ENCODE measurements around the gene PSMG2.

PSMG2 gene

DNA sequence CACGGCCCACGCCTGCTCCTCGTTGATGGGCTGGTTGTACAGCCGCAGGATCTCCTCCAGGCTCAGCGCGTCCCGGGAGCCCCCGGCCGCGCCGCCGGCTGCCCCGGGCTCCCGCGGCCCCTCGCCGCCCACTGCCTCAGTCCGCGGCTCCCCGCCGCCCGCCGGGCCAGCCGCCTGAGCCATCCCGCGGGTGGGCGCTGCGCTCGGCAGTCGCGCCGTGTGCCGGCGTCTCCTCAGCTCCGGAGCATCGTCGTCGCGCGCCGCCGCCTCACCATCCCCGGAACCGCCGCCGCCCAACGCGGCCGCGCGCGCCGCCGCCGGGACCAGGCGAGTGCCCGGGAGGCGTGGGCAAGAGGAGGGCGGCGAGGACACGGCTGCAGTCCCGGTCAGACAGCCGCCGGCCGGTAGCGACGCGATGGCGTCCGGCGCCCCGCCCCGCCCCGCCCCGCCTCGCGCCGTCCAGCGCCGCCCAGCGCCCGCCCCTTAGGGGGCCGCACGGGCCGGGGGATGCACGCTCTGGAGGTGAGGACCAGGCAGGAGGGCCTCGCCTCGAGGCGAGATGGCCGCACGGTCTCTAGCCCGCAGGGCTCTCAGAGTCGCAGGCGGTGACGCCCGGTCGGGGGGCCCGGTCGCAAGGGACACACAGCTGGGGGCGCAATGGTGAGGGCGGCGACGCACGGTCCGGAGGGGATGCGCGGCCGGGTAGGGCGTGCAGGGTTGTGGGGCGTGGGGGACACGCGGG, 45.0 kb upstream of the PSMG2 start, which contains the start of gene SPIRE1:
SPIRE1 (minus strand) TSS at position 424 of the 742 bp plus-strand sequence; CDS start at position 183, 241 bp downstream.
- ATAC-seq (ENCODE audit: low read depth): peak; percentile 77
- Histone ChIP-seq H3K27me3 (ENCODE audit: insufficient read depth, poor library complexity, severe bottlenecking) (no peaks in the 10 kb centered on the region), H3K9me3 (ENCODE audit: severe bottlenecking) (no peaks in the 10 kb centered on the region), H3K36me3 (ENCODE audit: low read depth) (no peaks in the 10 kb centered on the region), H3K4me3 (ENCODE audit: severe bottlenecking) (peak within 1 kb of the TSS; percentile 100), H3K4me1 (ENCODE audit: insufficient read depth, poor library complexity, severe bottlenecking) (peaks cover 12% of the 10 kb centered on the region), H3K27ac (ENCODE audit: poor library complexity, severe bottlenecking) (peak within 1 kb of the TSS; percentile 72)
- TF ChIP-seq, protein P1, sequence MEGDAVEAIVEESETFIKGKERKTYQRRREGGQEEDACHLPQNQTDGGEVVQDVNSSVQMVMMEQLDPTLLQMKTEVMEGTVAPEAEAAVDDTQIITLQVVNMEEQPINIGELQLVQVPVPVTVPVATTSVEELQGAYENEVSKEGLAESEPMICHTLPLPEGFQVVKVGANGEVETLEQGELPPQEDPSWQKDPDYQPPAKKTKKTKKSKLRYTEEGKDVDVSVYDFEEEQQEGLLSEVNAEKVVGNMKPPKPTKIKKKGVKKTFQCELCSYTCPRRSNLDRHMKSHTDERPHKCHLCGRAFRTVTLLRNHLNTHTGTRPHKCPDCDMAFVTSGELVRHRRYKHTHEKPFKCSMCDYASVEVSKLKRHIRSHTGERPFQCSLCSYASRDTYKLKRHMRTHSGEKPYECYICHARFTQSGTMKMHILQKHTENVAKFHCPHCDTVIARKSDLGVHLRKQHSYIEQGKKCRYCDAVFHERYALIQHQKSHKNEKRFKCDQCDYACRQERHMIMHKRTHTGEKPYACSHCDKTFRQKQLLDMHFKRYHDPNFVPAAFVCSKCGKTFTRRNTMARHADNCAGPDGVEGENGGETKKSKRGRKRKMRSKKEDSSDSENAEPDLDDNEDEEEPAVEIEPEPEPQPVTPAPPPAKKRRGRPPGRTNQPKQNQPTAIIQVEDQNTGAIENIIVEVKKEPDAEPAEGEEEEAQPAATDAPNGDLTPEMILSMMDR (IDR thresholded peaks at IDR 0.05; ENCODE audit: poor library complexity, severe bottlenecking): no peak
- no peak for DNase-seq (ENCODE audit: low spot score)

GRCh38 chr18:12658426-12659138, 44.3 kb upstream of the PSMG2 start:
- peak overlapping the region; percentile 100 for H3K4me3 ChIP-seq (ENCODE audit: severe bottlenecking)
- no peaks in the 10 kb centered on the region for H3K36me3 ChIP-seq (ENCODE audit: low read depth)
- TF ChIP-seq, protein P1 (IDR thresholded peaks at IDR 0.05; ENCODE audit: poor library complexity, severe bottlenecking): no peak
- H3K27ac ChIP-seq (ENCODE audit: poor library complexity, severe bottlenecking): peak overlapping the region; percentile 72
- H3K9me3 ChIP-seq (ENCODE audit: severe bottlenecking): no peaks in the 10 kb centered on the region
- ATAC-seq (ENCODE audit: low read depth) (peak; percentile 15), DNase-seq (ENCODE audit: low spot score) (no peak)
- H3K27me3 ChIP-seq (ENCODE audit: insufficient read depth, poor library complexity, severe bottlenecking): no peaks in the 10 kb centered on the region
- peaks cover 7% of the 10 kb centered on the region for H3K4me1 ChIP-seq (ENCODE audit: insufficient read depth, poor library complexity, severe bottlenecking)

- Histone ChIP-seq H3K36me3 (ENCODE audit: low read depth) (no peaks in the 10 kb centered on the region), H3K9me3 (ENCODE audit: severe bottlenecking) (no peaks in the 10 kb centered on the region), H3K27me3 (ENCODE audit: insufficient read depth, poor library complexity, severe bottlenecking) (no peaks in the 10 kb centered on the region), H3K4me1 (ENCODE audit: insufficient read depth, poor library complexity, severe bottlenecking) (peaks cover 7% of the 10 kb centered on the region), H3K27ac (ENCODE audit: poor library complexity, severe bottlenecking) (no peak overlapping the region), H3K4me3 (ENCODE audit: severe bottlenecking) (no peak overlapping the region)
- DNase-seq (ENCODE audit: low spot score) (no peak), ATAC-seq (ENCODE audit: low read depth) (no peak)
- TF ChIP-seq, protein P1 (IDR thresholded peaks at IDR 0.05; ENCODE audit: poor library complexity, severe bottlenecking): peak; percentile 88
Measured at GRCh38 chr18:12659904-12660605, 42.8 kb upstream of the PSMG2 start.

DNA sequence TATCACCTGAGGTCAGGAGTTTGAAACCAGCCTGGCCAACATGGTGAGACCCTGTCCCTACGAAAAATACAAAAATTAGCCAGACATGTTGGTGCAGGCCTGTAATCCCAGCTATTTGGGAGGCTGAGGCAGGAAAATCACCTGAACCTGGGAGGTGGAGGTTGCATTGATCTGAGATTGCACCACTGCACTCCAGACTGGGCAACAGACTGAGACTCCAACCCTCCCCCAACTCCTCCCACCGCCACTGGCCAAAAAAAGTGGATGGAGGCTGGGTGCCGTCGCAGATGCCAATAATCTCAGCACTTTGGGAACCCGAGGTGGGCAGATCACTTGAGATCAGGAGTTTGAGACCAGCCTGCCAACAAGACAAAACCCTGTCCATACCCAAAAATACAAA, 34.8 kb upstream of the PSMG2 start:
- no peak for DNase-seq (ENCODE audit: low spot score)
- TF ChIP-seq, protein P1 (IDR thresholded peaks at IDR 0.05; ENCODE audit: poor library complexity, severe bottlenecking): no peak
- Histone ChIP-seq H3K4me1 (ENCODE audit: insufficient read depth, poor library complexity, severe bottlenecking) (no peaks in the 10 kb centered on the region), H3K27me3 (ENCODE audit: insufficient read depth, poor library complexity, severe bottlenecking) (no peaks in the 10 kb centered on the region), H3K27ac (ENCODE audit: poor library complexity, severe bottlenecking) (no peak overlapping the region), H3K9me3 (ENCODE audit: severe bottlenecking) (no peaks in the 10 kb centered on the region), H3K4me3 (ENCODE audit: severe bottlenecking) (no peak overlapping the region), H3K36me3 (ENCODE audit: low read depth) (peaks cover 12% of the 10 kb centered on the region)
- ATAC-seq (ENCODE audit: low read depth): no peak

All from RWPE2 (cell line).